H1 (cell line): ENCODE measurements around the gene DSCAM. TPM values are rescaled to one million over a fixed set of nuclear protein-coding genes. Genes with fewer than 3 reads are reported as not detected.

Experiments used
- CTCF ChIA-PET: fragments of 300-600 bp; sonication (Branson Sonifier 250); formaldehyde crosslinking; loops from one replicate; lab custom pipeline; 2021; ENCODE audit not compliant: partially characterized antibody; lab: Charles Lee
- POLR2A ChIA-PET: fragments of 300-600 bp; sonication (Branson Sonifier 250); formaldehyde crosslinking; loops from one replicate; lab custom pipeline; 2021; ENCODE audit warnings: inconsistent platforms; ENCODE audit not compliant: partially characterized antibody; lab: Charles Lee
- DNase-seq, 2 experiments: peaks; one replicate each; pipeline versions ENCODE4 v3.0.0 to v3.0.0-alpha.2; 2010 to 2022; ENCODE audit warnings: low spot score in 2 of 2, low read depth in 1 of 2, mixed read lengths in 1 of 2
- FAIRE-seq: peaks from 2 replicates; lab custom pipeline; 2011; peaks lifted over from hg19 to GRCh38; lab: Jason Lieb, UNC
- H2AFZ ChIP-seq: 2 replicates; pipeline ENCODE4 v1.8.1; 2012; ENCODE audit warnings: low read length, inconsistent platforms
- H2AK5ac ChIP-seq: 2 replicates; pipeline ENCODE4 v1.6.1; 2013; ENCODE audit warnings: low read depth, low read length
- H2BK120ac ChIP-seq: replicated peaks from 2 replicates; pipeline ENCODE3; 2013; ENCODE audit warnings: low read depth, low read length, inconsistent platforms
- H2BK12ac ChIP-seq: 2 replicates; pipeline ENCODE4 v1.6.1; 2013; ENCODE audit warnings: low read depth, low read length
- H2BK15ac ChIP-seq: 2 replicates; pipeline ENCODE4 v1.6.1; 2013; ENCODE audit warnings: low read length
- H2BK20ac ChIP-seq: 2 replicates; pipeline ENCODE4 v1.6.1; 2013; ENCODE audit warnings: low read length
- H2BK5ac ChIP-seq: 2 replicates; pipeline ENCODE4 v1.6.1; 2013; ENCODE audit warnings: low read depth, low read length
- H3K14ac ChIP-seq: 2 replicates; pipeline ENCODE4 v1.6.1; 2013; ENCODE audit warnings: inconsistent platforms; ENCODE audit not compliant: insufficient read length
- H3K18ac ChIP-seq: 2 replicates; pipeline ENCODE4 v1.6.1; 2013; ENCODE audit warnings: low read length; ENCODE audit errors: extremely low read depth
- H3K23ac ChIP-seq: 2 replicates; pipeline ENCODE4 v1.6.1; 2013; ENCODE audit warnings: inconsistent platforms; ENCODE audit not compliant: insufficient read length
- H3K23me2 ChIP-seq: 2 replicates; pipeline ENCODE4 v1.6.1; 2013; ENCODE audit warnings: low read depth, low read length
- H3K27ac ChIP-seq: 2 replicates; pipeline ENCODE4 v1.6.1; 2011; ENCODE audit warnings: low read depth, low read length, inconsistent platforms
- H3K27me3 ChIP-seq, 4 experiments: replicated peaks in 1 of 4; 1 replicate in 1 of 4; 2 replicates in 3 of 4; pipeline versions ENCODE4 v1.6.1 to v1.8.1; 2011 to 2013; ENCODE audit warnings: low read length in 3 of 4, mild to moderate bottlenecking in 3 of 4, inconsistent platforms in 2 of 4, mixed read lengths in 2 of 4, moderate library complexity in 1 of 4; ENCODE audit not compliant: control insufficient read depth in 3 of 4, insufficient read depth in 3 of 4; ENCODE audit errors: extremely low read depth in 1 of 4
- H3K36me3 ChIP-seq, 4 experiments: 2 replicates each; pipeline versions ENCODE4 v1.6.1 to v1.8.1; 2011 to 2013; ENCODE audit warnings: mild to moderate bottlenecking in 4 of 4, low read length in 3 of 4, moderate library complexity in 2 of 4, control low read depth in 1 of 4, inconsistent platforms in 1 of 4; ENCODE audit not compliant: insufficient read depth in 4 of 4, control insufficient read depth in 2 of 4
- H3K4ac ChIP-seq: replicated peaks from 2 replicates; pipeline ENCODE3; 2013; ENCODE audit warnings: low read length, low read depth, mixed read lengths, inconsistent platforms; ENCODE audit not compliant: insufficient read length
- H3K4me1 ChIP-seq, 4 experiments: replicated peaks in 1 of 4; 1 replicate in 1 of 4; 2 replicates in 3 of 4; pipeline versions ENCODE4 v1.6.1 to v1.8.1; 2011 to 2013; ENCODE audit warnings: low read length in 3 of 4, inconsistent platforms in 2 of 4, mixed read lengths in 1 of 4; ENCODE audit not compliant: insufficient read depth in 4 of 4, control insufficient read depth in 3 of 4
- H3K4me2 ChIP-seq, 2 experiments: 2 replicates each; pipeline versions ENCODE4 v1.6.1 to v1.8.1; 2011 to 2013; ENCODE audit warnings: low read depth in 2 of 2, low read length in 2 of 2, control low read depth in 1 of 2, inconsistent platforms in 1 of 2, mild to moderate bottlenecking in 1 of 2; ENCODE audit not compliant: insufficient read depth in 1 of 2
- H3K4me3 ChIP-seq, 4 experiments: fragments of 200-600, 300-600 bp in 1 of 4; sonication (generic), shearing (Covaris generic), sonication (Bioruptor Twin) in 1 of 4; 2 replicates each; pipeline versions ENCODE4 v1.5.1 to v1.8.1; 2011 to 2016; ENCODE audit warnings: low read length in 4 of 4, low read depth in 3 of 4, control low read depth in 2 of 4, inconsistent platforms in 2 of 4, mild to moderate bottlenecking in 2 of 4, mixed read lengths in 1 of 4, moderate library complexity in 1 of 4; ENCODE audit not compliant: insufficient read depth in 2 of 4; ENCODE audit errors: extremely low read depth in 1 of 4
- H3K56ac ChIP-seq: replicated peaks from 2 replicates; pipeline ENCODE3; 2013; ENCODE audit warnings: low read depth, mild to moderate bottlenecking, mixed read lengths, low read length, inconsistent platforms; ENCODE audit not compliant: insufficient read length
- H3K79me1 ChIP-seq: 2 replicates; pipeline ENCODE4 v1.6.1; 2013; ENCODE audit warnings: low read depth, low read length, control low read depth
- H3K79me2 ChIP-seq, 2 experiments: 2 replicates each; pipeline versions ENCODE4 v1.6.1 to v1.8.1; 2012 to 2013; ENCODE audit warnings: low read length in 2 of 2, mild to moderate bottlenecking in 2 of 2, inconsistent platforms in 1 of 2; ENCODE audit not compliant: insufficient read depth in 2 of 2, control insufficient read depth in 1 of 2
- H3K9ac ChIP-seq, 4 experiments: replicated peaks in 1 of 4; 1 replicate in 1 of 4; 2 replicates in 3 of 4; pipeline versions ENCODE4 v1.6.1 to v1.8.1; 2011 to 2013; ENCODE audit warnings: low read depth in 3 of 4, low read length in 3 of 4, control low read depth in 2 of 4, mild to moderate bottlenecking in 2 of 4, moderate library complexity in 2 of 4, inconsistent platforms in 1 of 4; ENCODE audit errors: extremely low read depth in 1 of 4
- H3K9me3 ChIP-seq, 2 experiments: 2 replicates each; pipeline versions ENCODE4 v1.6.1 to v1.8.1; 2012 to 2013; ENCODE audit warnings: mild to moderate bottlenecking in 2 of 2, moderate library complexity in 2 of 2, control low read depth in 1 of 2, inconsistent platforms in 1 of 2, low read depth in 1 of 2, low read length in 1 of 2, mixed read lengths in 1 of 2; ENCODE audit not compliant: insufficient read depth in 2 of 2
- H4K20me1 ChIP-seq, 2 experiments: replicated peaks in 1 of 2; 2 replicates each; pipeline versions ENCODE3 to v1.8.1; 2011 to 2013; ENCODE audit warnings: inconsistent platforms in 2 of 2, low read length in 2 of 2, mild to moderate bottlenecking in 1 of 2; ENCODE audit not compliant: insufficient read depth in 2 of 2, control insufficient read depth in 1 of 2
- H4K5ac ChIP-seq: 2 replicates; pipeline ENCODE4 v1.6.1; 2013; ENCODE audit warnings: low read length, low read depth, mixed read lengths, inconsistent platforms; ENCODE audit not compliant: insufficient read length
- H4K8ac ChIP-seq: 2 replicates; pipeline ENCODE4 v1.8.0; 2013; ENCODE audit warnings: mild to moderate bottlenecking, moderate library complexity, low read length, inconsistent platforms; ENCODE audit not compliant: insufficient read depth; ENCODE audit errors: extremely low read depth
- H4K91ac ChIP-seq: replicated peaks from 2 replicates; pipeline ENCODE3; 2013; ENCODE audit warnings: low read length, mixed read lengths, inconsistent platforms; ENCODE audit not compliant: insufficient read length
- KDM1A ChIP-seq: fragments of 200-600, 300-600 bp; sonication (generic); IDR thresholded peaks from 2 replicates; pipeline ENCODE4 v1.7.1; 2016; ENCODE audit warnings: mild to moderate bottlenecking, low read length, borderline replicate concordance
- KDM5A ChIP-seq: fragments of 200-600 bp; IDR thresholded peaks from 2 replicates; pipeline ENCODE4 v1.7.1; 2012; ENCODE audit warnings: mild to moderate bottlenecking, low read length, inconsistent platforms, mixed read lengths
- NRF1 ChIP-seq: IDR thresholded peaks from 2 replicates; pipeline ENCODE4 v1.6.1; 2011; ENCODE audit warnings: mild to moderate bottlenecking, low read depth, low read length, improper control_type of control experiment
- POLR2AphosphoS5 ChIP-seq: IDR thresholded peaks from 2 replicates; pipeline ENCODE4 v1.6.1; 2011; ENCODE audit warnings: low read depth, low read length
- RAD21 ChIP-seq, 2 experiments: IDR thresholded peaks in 1 of 2; conservative IDR thresholded peaks in 1 of 2; 2 replicates each; pipeline ENCODE4 v1.6.1; 2011; ENCODE audit warnings: low read depth in 2 of 2, low read length in 2 of 2, improper control_type of control experiment in 1 of 2, inconsistent platforms in 1 of 2, mild to moderate bottlenecking in 1 of 2, moderate library complexity in 1 of 2
- SP1 ChIP-seq: IDR thresholded peaks from 2 replicates; pipeline ENCODE4 v1.6.1; 2011; ENCODE audit warnings: low read depth, low read length
- SP4 ChIP-seq: IDR thresholded peaks from 2 replicates; pipeline ENCODE4 v1.6.1; 2012; ENCODE audit warnings: low read length, inconsistent platforms
- WGBS, 2 experiments: shearing (Covaris generic) in 1 of 2; methylation state at CpG; one replicate each; pipeline versions ENCODE4 v1.1.6 to v1.1.7; 2013 to 2015; ENCODE audit warnings: low lambda C conversion rate in 2 of 2, mixed read lengths in 2 of 2, inconsistent platforms in 1 of 2, low coverage in 1 of 2, missing lambda C conversion rate in 1 of 2; ENCODE audit not compliant: insufficient replicate concordance in 2 of 2, insufficient coverage in 1 of 2, insufficient read length in 1 of 2; ENCODE audit errors: extremely low coverage in 1 of 2, missing lambda C conversion rate in 1 of 2; 5-methylcytosine and 5-hydroxymethylcytosine counted together
- polyA plus RNA-seq, 7 experiments: library from polyadenylated mRNA; depleted of rRNA in 3 of 7; stranded (reverse) in 5 of 7; unstranded in 2 of 7; fragments of >200 nt in 5 of 7; fragments of 200-250 nt in 2 of 7; gene quantifications; 1 replicate in 5 of 7; 2 replicates in 1 of 7; 4 replicates in 1 of 7; pipeline versions ENCODE4 v1.2.1 to v1.2.3, GENCODE V29; 2011 to 2013; ENCODE audit warnings: missing spikeins in 2 of 7, mixed read lengths in 2 of 7
- total RNA-seq: library from RNA; stranded (reverse); fragmentation: NEBNext Ultra II Directional; extraction: Animal tissue kit (Norgen Biotek cat#: 25700); gene quantifications from 2 replicates; pipeline ENCODE4 v1.2.1, GENCODE V29; 2021
- TF ChIP-seq, protein P1 (sequence below), 3 experiments: IDR thresholded peaks; 1 replicate in 2 of 3; 2 replicates in 1 of 3; pipeline versions ENCODE4 v1.5.1 to v1.6.1; 2011; ENCODE audit warnings: low read length in 3 of 3, mild to moderate bottlenecking in 3 of 3, inconsistent platforms in 2 of 3, low read depth in 1 of 3, moderate library complexity in 1 of 3; ENCODE audit not compliant: insufficient read depth in 1 of 3; ENCODE audit errors: control extremely low read depth in 1 of 3

DSCAM gene
- total and polyA plus RNA-seq, 2 of the 8 experiments (the other 6 are each of a cell fraction or from before 2014, with no cell fraction given), result 0.02 to 0.15 TPM

DNA sequence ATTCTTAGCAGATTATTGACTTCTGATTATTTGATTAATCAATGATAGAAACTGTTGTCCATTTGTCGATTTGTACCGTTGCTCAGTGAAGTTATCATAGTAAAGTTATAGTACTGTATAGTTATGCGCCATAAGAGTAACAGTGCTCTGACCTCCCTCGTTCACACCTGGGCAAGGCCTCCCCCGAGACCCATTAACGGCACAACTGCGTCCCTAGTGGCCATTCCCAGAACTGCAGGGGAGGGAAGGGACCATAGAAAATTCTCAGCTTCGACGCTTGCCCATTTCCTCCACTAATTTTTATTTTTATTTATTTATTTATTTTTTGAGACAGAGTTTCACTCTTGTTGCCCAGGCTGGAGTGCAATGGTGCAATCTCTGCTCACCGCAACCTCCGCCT lies 334.4 kb downstream of the DSCAM start:
- WGBS, 2 experiments, result 71% methylated on average over 11 of the region's 11 CpGs; no CpG with 5 or more reads in 1 of the 2 experiments
- DNase-seq, result peak in 1 of 2 experiments; percentile 91

More for the DNA sequence above, 334.4 kb downstream of the DSCAM start:
- H3K4me1 ChIP-seq, result peaks cover 0 to 4% (median 2%) of the 10 kb centered on the region in 4 experiments; a peak in 4 of 7 replicates
- H4K91ac ChIP-seq, result no peak overlapping the region
- CTCF ChIA-PET, result interaction anchor here (0.5 to 2.9 kb wide), 13 partner anchors 8 to 564 kb away, joined by 3 to 15 read pairs (median 4); no protein-coding TSS in a partner anchor
- H3K18ac ChIP-seq, result no peak overlapping the region
- H2BK5ac ChIP-seq, result no peak overlapping the region
- H2BK20ac ChIP-seq, result no peak overlapping the region
- H3K27me3 ChIP-seq, result no peaks in the 10 kb centered on the region
- H4K8ac ChIP-seq, result no peak overlapping the region
- H3K9me3 ChIP-seq, result 0 out of 4 replicates have a peak, but pooled peaks cover 0 to 2% of the 10 kb centered on the region in 2 experiments
- H2BK12ac ChIP-seq, result no peak overlapping the region
- H3K23ac ChIP-seq, result no peak overlapping the region
- no peak overlapping the region for H3K14ac ChIP-seq
- H2BK15ac ChIP-seq, result no peak overlapping the region
- H3K79me2 ChIP-seq, result no peaks in the 10 kb centered on the region
- POLR2A ChIA-PET, result interaction anchor here (0.6 kb wide), 1 partner anchor 12 kb away, joined by 3 read pairs; no protein-coding TSS in a partner anchor
- H3K4ac ChIP-seq, result no peak overlapping the region
- H3K79me1 ChIP-seq, result no peaks in the 10 kb centered on the region
- H2BK120ac ChIP-seq, result no peak overlapping the region
- TF ChIP-seq RAD21 (IDR thresholded peaks at IDR 0.05 in 1 of 2, conservative IDR thresholded peaks at IDR 0.05 in 1 of 2; ENCODE audit: low read depth in 2 of 2, low read length in 2 of 2) (peak; percentile 68 to 74), NRF1 (no peak), POLR2AphosphoS5 (no peak), KDM5A (no peak), SP1 (no peak), SP4 (no peak), KDM1A (no peak)
- TF ChIP-seq, protein P1, sequence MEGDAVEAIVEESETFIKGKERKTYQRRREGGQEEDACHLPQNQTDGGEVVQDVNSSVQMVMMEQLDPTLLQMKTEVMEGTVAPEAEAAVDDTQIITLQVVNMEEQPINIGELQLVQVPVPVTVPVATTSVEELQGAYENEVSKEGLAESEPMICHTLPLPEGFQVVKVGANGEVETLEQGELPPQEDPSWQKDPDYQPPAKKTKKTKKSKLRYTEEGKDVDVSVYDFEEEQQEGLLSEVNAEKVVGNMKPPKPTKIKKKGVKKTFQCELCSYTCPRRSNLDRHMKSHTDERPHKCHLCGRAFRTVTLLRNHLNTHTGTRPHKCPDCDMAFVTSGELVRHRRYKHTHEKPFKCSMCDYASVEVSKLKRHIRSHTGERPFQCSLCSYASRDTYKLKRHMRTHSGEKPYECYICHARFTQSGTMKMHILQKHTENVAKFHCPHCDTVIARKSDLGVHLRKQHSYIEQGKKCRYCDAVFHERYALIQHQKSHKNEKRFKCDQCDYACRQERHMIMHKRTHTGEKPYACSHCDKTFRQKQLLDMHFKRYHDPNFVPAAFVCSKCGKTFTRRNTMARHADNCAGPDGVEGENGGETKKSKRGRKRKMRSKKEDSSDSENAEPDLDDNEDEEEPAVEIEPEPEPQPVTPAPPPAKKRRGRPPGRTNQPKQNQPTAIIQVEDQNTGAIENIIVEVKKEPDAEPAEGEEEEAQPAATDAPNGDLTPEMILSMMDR (IDR thresholded peaks at IDR 0.05; ENCODE audit: control extremely low read depth in 1 of 3, insufficient read depth in 1 of 3, low read depth in 1 of 3, low read length in 3 of 3), result peak; percentile 74 to 92 (median 80)
- no peaks in the 10 kb centered on the region for H3K23me2 ChIP-seq
- no peak overlapping the region for H3K56ac ChIP-seq
- no peak overlapping the region for H3K4me2 ChIP-seq
- H3K4me3 ChIP-seq, result no peak overlapping the region
- H4K20me1 ChIP-seq, result no peaks in the 10 kb centered on the region
- H3K27ac ChIP-seq, result no peak overlapping the region
- no peak overlapping the region for H2AK5ac ChIP-seq
- no peak overlapping the region for H4K5ac ChIP-seq
- H3K36me3 ChIP-seq, result no peaks in the 10 kb centered on the region
- no peak overlapping the region for H3K9ac ChIP-seq
- FAIRE-seq, result no peak
- H2AFZ ChIP-seq, result no peak overlapping the region
